Chondrocyte (in vitro differentiated cells): Measurements from ENCODE around the gene LDB2. TPM values are rescaled to one million over a fixed set of nuclear protein-coding genes. Genes with fewer than 3 reads are reported as not detected.

Source experiments
- DNase-seq: peaks from one replicate; pipeline ENCODE4 v3.0.0; 2021; ENCODE audit warnings: mixed read lengths, low spot score
- H3K27ac Mint-ChIP-seq: one replicate; pipeline ENCODE4 v1.8.0; 2021; ENCODE audit warnings: mild to moderate bottlenecking, moderate library complexity, mixed read lengths; ENCODE audit not compliant: unreplicated experiment
- H3K27me3 Mint-ChIP-seq: 2 replicates; pipeline ENCODE4 v1.8.0; 2021; ENCODE audit warnings: low read depth, mixed read lengths
- H3K36me3 Mint-ChIP-seq: 2 replicates; pipeline ENCODE4 v1.8.0; 2021; ENCODE audit warnings: low read depth, mixed read lengths
- H3K4me1 Mint-ChIP-seq: 2 replicates; pipeline ENCODE4 v1.8.0; 2021; ENCODE audit warnings: low read depth, mild to moderate bottlenecking, mixed read lengths
- H3K4me3 Mint-ChIP-seq: one replicate; pipeline ENCODE4 v1.8.0; 2021; ENCODE audit warnings: mild to moderate bottlenecking, moderate library complexity, mixed read lengths; ENCODE audit not compliant: unreplicated experiment
- H3K9me3 Mint-ChIP-seq: 2 replicates; pipeline ENCODE4 v1.8.0; 2021; ENCODE audit warnings: low read depth, mixed read lengths
- CTCF ChIP-seq: fragments of 200-600 bp; sonication (generic); IDR thresholded peaks from 2 replicates; pipeline ENCODE4 v1.5.0; 2021; ENCODE audit warnings: antibody characterized with exemption, mild to moderate bottlenecking, moderate library complexity
- total RNA-seq: library from RNA; stranded (reverse); gene quantifications from 3 replicates; pipeline ENCODE4 v1.2.1, GENCODE V29; 2021

LDB2 gene
- total RNA-seq, 1 donor from 2014 or later = 2.0 TPM

- Mint-ChIP-seq H3K27me3 (no peaks in the 10 kb centered on the region), H3K27ac (no peak overlapping the region), H3K36me3 (no peaks in the 10 kb centered on the region), H3K4me3 (no peak overlapping the region), H3K4me1 (peaks cover 4% of the 10 kb centered on the region), H3K9me3 (peaks cover under 1% of the 10 kb centered on the region)
- no peak for TF ChIP-seq CTCF
- DNase-seq = no peak
These were observed 314.7 kb downstream of the LDB2 start for GRCh38 chr4:16583764-16584163.

GRCh38 chr4:16582526-16582925 lies 315.9 kb downstream of the LDB2 start:
- DNase-seq = no peak
- peaks cover 4% of the 10 kb centered on the region for H3K9me3 Mint-ChIP-seq
- peaks cover 1% of the 10 kb centered on the region for H3K27me3 Mint-ChIP-seq
- TF ChIP-seq CTCF = peak; percentile 26
- H3K36me3 Mint-ChIP-seq = no peaks in the 10 kb centered on the region
- no peak overlapping the region for H3K27ac Mint-ChIP-seq
- H3K4me3 Mint-ChIP-seq = no peak overlapping the region
- H3K4me1 Mint-ChIP-seq = peaks cover 4% of the 10 kb centered on the region

- H3K9me3 Mint-ChIP-seq = peaks cover 5% of the 10 kb centered on the region
- no peak for DNase-seq
- H3K4me1 Mint-ChIP-seq = peaks cover 4% of the 10 kb centered on the region
- TF ChIP-seq CTCF = no peak
- H3K27ac Mint-ChIP-seq = no peak overlapping the region
- no peak overlapping the region for H3K4me3 Mint-ChIP-seq
- peaks cover 2% of the 10 kb centered on the region for H3K27me3 Mint-ChIP-seq
- H3K36me3 Mint-ChIP-seq = no peaks in the 10 kb centered on the region
These were observed 316.4 kb downstream of the LDB2 start for GRCh38 chr4:16582036-16582435.

DNA sequence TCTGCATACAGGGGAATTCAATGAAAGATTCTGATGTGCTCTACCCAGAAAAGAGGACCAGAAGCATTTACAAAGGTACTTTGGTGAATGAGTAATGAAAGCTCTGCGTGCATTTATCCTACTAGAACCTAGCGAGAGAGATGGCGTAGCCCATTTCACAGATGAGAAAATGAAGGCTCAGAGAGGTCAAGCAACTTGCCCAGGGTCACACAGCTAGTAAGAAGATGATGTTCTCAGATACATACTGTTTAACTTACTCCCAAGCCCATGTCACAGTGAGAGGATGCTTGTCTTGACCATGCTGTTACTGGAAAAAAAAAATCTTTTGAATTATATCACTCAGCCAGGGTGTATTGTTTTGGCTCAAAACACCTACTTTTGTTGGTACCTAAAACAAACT lies 317.3 kb downstream of the LDB2 start:
- no peak overlapping the region for H3K4me3 Mint-ChIP-seq
- peaks cover 5% of the 10 kb centered on the region for H3K9me3 Mint-ChIP-seq
- H3K27ac Mint-ChIP-seq = no peak overlapping the region
- H3K36me3 Mint-ChIP-seq = no peaks in the 10 kb centered on the region
- TF ChIP-seq CTCF = no peak
- H3K4me1 Mint-ChIP-seq = peaks cover 4% of the 10 kb centered on the region
- DNase-seq = no peak
- peaks cover 2% of the 10 kb centered on the region for H3K27me3 Mint-ChIP-seq

DNA sequence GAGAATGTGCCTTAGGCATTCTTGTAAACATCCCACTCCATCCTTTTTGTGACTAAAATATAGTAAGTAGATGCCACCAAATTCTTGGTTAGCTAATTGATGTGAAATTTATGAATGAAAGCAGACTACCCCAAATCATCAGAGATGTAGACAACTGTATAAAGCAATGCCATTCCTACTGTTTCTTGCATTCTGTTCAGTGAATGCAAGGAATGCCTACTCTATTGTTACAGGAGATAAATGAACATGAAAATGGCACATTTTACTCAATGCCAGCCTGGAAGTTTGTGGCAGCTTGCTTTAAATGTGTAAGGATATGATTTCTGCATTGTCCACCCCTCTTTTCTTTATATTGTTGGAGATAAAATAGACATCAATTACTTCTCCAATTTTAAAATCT lies 317.9 kb downstream of the LDB2 start:
- no peak for DNase-seq
- Mint-ChIP-seq H3K27ac (no peak overlapping the region), H3K27me3 (peaks cover 2% of the 10 kb centered on the region), H3K4me1 (peaks cover 4% of the 10 kb centered on the region), H3K36me3 (no peaks in the 10 kb centered on the region), H3K9me3 (peaks cover 5% of the 10 kb centered on the region), H3K4me3 (no peak overlapping the region)
- TF ChIP-seq CTCF = no peak
